OCI-LY7 (cell line): ENCODE data around the gene MACF1.

Experiments used
- EZH2phosphoT487 ChIP-seq: fragments of 200-600 bp; sonication (generic); IDR thresholded peaks from 2 replicates; pipeline ENCODE4 v1.6.1; 2018; ENCODE audit warnings: low read depth, borderline replicate concordance, mild to moderate bottlenecking, mixed run types, antibody characterized with exemption, low read length, moderate library complexity, mixed read lengths
- TF ChIP-seq, protein P1 (sequence below): fragments of 200-600 bp; sonication (generic); conservative IDR thresholded peaks from 2 replicates; pipeline ENCODE4 v1.5.1; 2014; ENCODE audit warnings: mild to moderate bottlenecking, antibody characterized with exemption, low read length, moderate library complexity, mixed read lengths

DNA sequence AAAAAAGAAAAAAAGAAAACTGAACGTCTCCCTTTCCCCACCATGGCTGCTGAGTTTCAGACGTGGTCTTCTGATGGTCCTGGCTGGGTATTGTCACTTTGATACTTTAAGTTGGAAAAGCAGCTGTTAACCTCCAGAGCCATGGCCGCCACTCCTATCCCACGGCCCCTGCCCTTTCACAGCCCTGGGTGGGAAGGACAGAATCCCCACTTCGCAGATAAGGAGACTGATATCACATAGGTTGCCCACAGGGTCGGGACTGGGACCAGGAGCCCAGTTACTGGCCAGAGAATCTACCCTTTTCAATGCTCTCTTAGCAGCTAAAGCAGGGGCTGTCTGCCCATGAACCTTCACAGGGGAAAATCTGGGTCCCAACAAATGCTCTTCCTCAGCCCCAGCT is 303.8 kb downstream of the MACF1 start:
- TF ChIP-seq, protein P1, sequence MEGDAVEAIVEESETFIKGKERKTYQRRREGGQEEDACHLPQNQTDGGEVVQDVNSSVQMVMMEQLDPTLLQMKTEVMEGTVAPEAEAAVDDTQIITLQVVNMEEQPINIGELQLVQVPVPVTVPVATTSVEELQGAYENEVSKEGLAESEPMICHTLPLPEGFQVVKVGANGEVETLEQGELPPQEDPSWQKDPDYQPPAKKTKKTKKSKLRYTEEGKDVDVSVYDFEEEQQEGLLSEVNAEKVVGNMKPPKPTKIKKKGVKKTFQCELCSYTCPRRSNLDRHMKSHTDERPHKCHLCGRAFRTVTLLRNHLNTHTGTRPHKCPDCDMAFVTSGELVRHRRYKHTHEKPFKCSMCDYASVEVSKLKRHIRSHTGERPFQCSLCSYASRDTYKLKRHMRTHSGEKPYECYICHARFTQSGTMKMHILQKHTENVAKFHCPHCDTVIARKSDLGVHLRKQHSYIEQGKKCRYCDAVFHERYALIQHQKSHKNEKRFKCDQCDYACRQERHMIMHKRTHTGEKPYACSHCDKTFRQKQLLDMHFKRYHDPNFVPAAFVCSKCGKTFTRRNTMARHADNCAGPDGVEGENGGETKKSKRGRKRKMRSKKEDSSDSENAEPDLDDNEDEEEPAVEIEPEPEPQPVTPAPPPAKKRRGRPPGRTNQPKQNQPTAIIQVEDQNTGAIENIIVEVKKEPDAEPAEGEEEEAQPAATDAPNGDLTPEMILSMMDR: no peak
- no peak for TF ChIP-seq EZH2phosphoT487
